K562 treated with DMSO at 1 percent for 12 hours (cell line): ENCODE measurements around the gene SURF2. TPM values are rescaled to one million over a fixed set of nuclear protein-coding genes. Genes with fewer than 3 reads are reported as not detected.

Experiments used
- total RNA-seq: library from RNA; unstranded; fragments of 300-600 nt; gene quantifications from 2 replicates; pipeline ENCODE4 v1.2.3, GENCODE V29; 2022; ENCODE audit not compliant: insufficient read depth

The SURF2 gene
- 43.8 and 66.8 TPM in 2 replicates for total RNA-seq

DNA sequence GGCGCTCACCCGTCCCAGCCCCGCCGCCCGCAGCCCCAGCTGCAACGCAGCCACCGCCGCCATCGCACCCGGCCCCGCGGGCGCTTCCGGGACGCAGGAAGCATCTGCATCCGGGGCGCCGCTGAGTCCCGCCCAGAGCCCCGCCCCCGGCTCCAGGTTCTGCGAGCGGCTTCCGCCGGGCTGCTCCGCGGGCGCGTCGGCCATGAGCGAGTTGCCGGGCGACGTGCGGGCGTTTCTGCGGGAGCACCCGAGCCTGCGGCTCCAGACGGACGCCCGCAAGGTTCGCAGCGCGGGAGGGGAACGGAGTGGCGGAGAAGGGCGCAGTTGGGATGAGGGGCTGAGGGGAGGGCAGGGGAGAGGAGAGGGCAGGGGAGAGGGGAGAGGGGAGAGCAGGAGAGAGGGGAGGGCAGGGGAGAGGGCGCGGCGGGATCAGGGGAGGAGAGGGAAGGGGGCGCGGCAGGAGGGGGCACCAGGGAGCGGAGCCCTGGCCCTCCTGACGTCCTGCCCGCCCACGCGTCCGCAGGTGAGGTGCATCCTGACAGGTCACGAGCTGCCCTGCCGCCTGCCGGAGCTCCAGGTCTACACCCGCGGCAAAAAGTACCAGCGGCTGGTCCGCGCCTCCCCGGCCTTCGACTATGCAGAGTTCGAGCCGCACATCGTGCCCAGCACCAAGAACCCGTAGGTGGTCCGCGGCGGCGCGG, at the start of gene SURF2, which contains the start of gene SURF1:
TSS of gene SURF2 (plus strand) at position 160 of the 701 bp plus-strand sequence. CDS start at position 203, 43 bp downstream.
TSS of gene SURF1 (minus strand) at position 97 of the 701 bp plus-strand sequence. CDS start at position 63, 34 bp downstream.

DNA sequence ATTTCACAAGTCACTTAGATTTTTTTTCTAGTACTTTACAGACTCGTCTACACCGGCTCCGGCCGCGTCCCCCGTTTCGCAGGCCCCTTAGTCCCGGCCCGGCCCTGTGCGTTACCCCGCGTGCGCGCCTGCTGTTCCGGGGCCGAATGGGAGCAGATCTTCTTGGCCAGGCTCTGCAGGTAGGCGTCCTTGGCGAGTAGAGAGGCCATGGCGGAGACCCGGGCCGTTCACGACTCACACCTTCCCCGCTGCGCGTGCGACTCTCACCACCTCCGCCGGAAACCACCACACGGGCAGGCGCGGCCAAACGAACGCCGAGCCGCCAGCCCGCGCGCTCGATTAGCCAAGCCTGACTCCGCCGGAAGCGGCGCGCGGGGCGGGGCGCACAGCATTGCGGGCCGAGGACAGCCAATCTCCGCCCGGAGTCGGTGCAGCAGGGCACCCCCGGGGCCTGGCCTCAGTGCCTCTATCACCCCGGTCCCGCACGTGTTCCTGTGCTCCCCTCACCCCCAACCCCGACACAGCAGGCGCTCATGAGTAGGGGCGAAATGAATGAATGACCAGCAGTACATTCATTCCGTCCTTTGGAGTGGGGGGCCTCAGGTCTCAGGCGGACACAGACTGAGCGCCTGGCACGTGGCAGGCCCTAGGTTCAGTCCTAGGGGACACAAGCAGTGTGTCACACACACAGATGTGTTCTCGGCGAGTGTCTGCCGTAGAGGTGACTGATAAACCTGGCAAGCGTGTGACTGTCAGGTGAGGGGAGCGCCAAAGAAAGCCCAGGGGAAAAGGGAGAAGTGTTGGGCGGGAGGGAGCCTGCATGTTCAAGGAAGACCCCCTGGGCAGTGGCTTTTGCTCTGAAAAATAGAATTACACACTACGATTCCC, 20.2 kb upstream of the SURF2 start, which contains the start of gene SURF6:
TSS of gene SURF6 (minus strand) at position 265 of the 888 bp plus-strand sequence. CDS start at position 209, 56 bp downstream.

GRCh38 chr9:133347985-133348717, 8.2 kb upstream of the SURF2 start, which contains the start of the genes MED22 and RPL7A:
Gene MED22 (minus strand): TSS chr9:133348131. CDS start chr9:133346662, 1,469 bp downstream.
Gene RPL7A (plus strand): TSS chr9:133348218. CDS start chr9:133348244, 26 bp downstream.

GRCh38 chr9:133375724-133376654, 19.6 kb downstream of the SURF2 start, which contains the start of the genes STKLD1 and SURF4:
Gene STKLD1 (plus strand): TSS chr9:133376366. CDS start chr9:133376474, 108 bp downstream.
Gene SURF4 (minus strand): TSS chr9:133376060. CDS start chr9:133375969, 91 bp downstream.

Other genes starting within 250 kb of the SURF2 start
- 30.9 and 43.2 TPM in 2 replicates for gene RALGDS, start 235.3 kb upstream of the SURF2 start, total RNA-seq
- 11.1 and 16.4 TPM in 2 replicates for gene GBGT1, start 192.6 kb upstream of the SURF2 start, total RNA-seq
- gene OBP2B, start 147.3 kb upstream of the SURF2 start, total RNA-seq: not detected in 2 replicates
- gene ABO, start 81.3 kb upstream of the SURF2 start, total RNA-seq: 2.8 and 9.1 TPM in 2 replicates
- 13.2 and 16.9 TPM in 2 replicates for gene SURF6, start 20.4 kb upstream of the SURF2 start, total RNA-seq
- 23.0 and 30.7 TPM in 2 replicates for gene MED22, start 8.4 kb upstream of the SURF2 start, total RNA-seq
- 5,716 and 6,453 TPM in 2 replicates for gene RPL7A, start 8.3 kb upstream of the SURF2 start, total RNA-seq
- gene SURF1, start 63 bp upstream of the SURF2 start, total RNA-seq: 43.4 and 51.5 TPM in 2 replicates
- gene SURF4, start 19.5 kb downstream of the SURF2 start, total RNA-seq: 123 and 195 TPM in 2 replicates
- gene STKLD1, start 19.8 kb downstream of the SURF2 start, total RNA-seq: 1.1 TPM in 1 of 2 replicates, not detected in the other
- 20.1 and 25.7 TPM in 2 replicates for gene REXO4, start 61.5 kb downstream of the SURF2 start, total RNA-seq
- gene ADAMTS13, start 65.8 kb downstream of the SURF2 start, total RNA-seq: 0.52 TPM in 1 of 2 replicates, not detected in the other
- gene CACFD1, start 103.4 kb downstream of the SURF2 start, total RNA-seq: 11.0 and 11.3 TPM in 2 replicates
- gene SLC2A6, start 122.5 kb downstream of the SURF2 start, total RNA-seq: 0.98 and 2.2 TPM in 2 replicates
- not detected in 2 replicates for gene MYMK, start 168.4 kb downstream of the SURF2 start, total RNA-seq
- not detected in 2 replicates for gene ADAMTSL2, start 178.2 kb downstream of the SURF2 start, total RNA-seq